ENCODE measurements around the gene FUT9.
"Not testable (repeated sequence)": the region's sequence is repeated elsewhere in the genome, so short reads cannot be mapped to it uniquely, and the experiment has no call there.

Gene FUT9

GRCh38 chr6:96171112-96171511 lies 155.3 kb downstream of the FUT9 start:
- no peak for DNase-seq (ENCODE audit: low read depth in 1 of 2, low spot score in 1 of 2)

DNA sequence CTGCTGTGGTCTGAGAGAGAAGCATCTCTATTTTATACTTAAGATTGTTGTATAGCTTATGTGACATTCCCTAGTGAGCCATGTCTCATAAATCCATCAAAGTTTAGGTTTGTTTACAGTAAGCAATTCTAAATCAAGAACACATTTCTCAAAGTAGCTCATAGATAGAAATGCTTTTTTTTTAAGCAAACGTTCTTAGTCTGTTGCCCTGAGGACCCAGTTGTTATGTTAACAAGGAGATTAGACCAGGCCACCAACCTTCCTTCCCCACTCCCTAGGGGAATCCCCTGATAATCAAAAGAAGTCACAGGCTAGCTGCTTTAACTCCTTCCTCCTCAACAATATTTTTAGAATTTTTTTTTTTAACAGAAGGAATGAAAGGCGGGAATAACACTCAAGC lies 169.0 kb downstream of the FUT9 start:
- DNase-seq (ENCODE audit: low read depth in 1 of 2, low spot score in 1 of 2) = no peak

- DNase-seq (ENCODE audit: low read depth in 1 of 2, low spot score in 1 of 2) = no peak
Measured at GRCh38 chr6:96186094-96186493, 170.3 kb downstream of the FUT9 start.

DNA sequence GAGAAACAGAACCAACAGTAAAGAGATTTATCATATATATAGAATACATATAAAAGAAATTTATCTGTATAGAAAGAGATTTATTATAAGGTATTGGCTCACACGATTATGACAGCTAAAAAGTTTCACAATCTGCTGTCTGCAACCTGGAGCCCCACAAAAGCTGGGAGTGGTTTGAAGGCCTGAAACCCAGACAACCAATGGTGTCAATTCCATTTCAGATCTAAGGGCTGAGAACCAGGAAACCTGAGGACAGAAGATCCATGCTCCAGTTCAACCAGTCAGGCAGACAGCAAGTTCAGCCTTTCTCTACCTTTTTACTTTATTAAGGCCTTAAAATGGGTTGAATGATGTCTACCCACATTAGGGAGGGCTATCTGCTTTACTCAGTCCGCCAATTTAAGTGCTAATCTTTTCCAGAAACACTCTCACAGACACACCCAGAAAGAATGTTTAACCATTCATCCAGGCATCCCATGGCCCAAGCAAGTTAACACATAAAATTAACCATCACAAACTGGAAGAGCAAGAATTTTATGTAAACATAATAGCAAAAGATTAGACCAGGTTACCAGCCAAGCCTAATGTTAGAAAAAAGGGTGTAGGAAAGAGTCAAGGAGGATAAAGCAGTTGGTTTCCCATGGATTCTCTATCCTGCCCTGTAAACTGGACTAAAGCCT lies 170.9 kb downstream of the FUT9 start:
- DNase-seq (ENCODE audit: low read depth in 1 of 2, low spot score in 1 of 2) = no peak

DNA sequence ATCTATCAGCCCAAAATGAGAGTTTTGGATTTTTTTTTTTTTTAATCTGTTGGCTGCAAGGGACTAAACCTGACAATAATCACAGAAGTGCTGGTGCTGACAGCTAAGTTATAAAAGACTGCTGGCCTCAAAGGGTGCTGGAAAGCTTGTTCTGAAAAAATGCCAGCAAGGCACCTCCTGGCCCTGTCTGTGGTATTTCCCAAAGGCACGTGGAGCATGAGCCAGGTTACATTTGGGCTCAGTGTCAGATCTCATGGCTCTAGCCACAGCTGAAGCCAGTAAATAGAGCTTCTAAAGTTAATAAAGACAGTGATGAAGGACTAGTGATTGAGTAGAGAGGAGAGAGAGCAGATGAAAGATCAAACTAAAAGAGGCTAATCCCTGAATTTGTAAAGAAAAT lies 178.9 kb downstream of the FUT9 start:
- no peak for DNase-seq (ENCODE audit: low read depth in 1 of 2, low spot score in 1 of 2)

- no peak for DNase-seq (ENCODE audit: low read depth in 1 of 2, low spot score in 1 of 2)
Measured at GRCh38 chr6:96195272-96195671, 179.5 kb downstream of the FUT9 start.

- DNase-seq (ENCODE audit: low read depth in 1 of 2, low spot score in 1 of 2) = no peak
Measured at GRCh38 chr6:96196633-96197032, 180.9 kb downstream of the FUT9 start.

DNA sequence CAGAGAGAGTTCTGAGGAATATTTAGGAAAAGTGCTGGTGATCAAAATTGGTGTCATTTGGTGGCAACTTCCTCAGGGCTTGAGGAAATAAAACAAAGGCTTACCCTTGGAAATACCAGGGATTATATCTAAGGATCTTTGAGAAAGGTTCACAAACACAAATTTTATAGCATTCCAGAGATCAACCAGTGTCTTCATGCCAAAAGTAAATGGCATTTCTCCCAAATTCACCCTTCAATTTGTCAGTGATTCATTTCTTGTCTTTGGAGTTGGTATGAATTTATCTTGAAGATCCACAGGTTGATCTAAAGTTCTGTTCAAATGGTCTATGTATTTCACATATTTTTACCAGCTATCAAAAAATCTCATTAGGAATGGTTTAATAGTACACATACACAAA lies 181.5 kb downstream of the FUT9 start:
- no peak for DNase-seq (ENCODE audit: low read depth in 1 of 2, low spot score in 1 of 2)

- DNase-seq (ENCODE audit: low read depth in 1 of 2, low spot score in 1 of 2) = no peak
Measured at GRCh38 chr6:96202571-96202970, 186.8 kb downstream of the FUT9 start.

- DNase-seq (ENCODE audit: low read depth in 1 of 2, low spot score in 1 of 2) = no peak
Measured at GRCh38 chr6:96211341-96211740, 195.6 kb downstream of the FUT9 start.

GRCh38 chr6:96212066-96212465 lies 196.3 kb downstream of the FUT9 start:
- DNase-seq (ENCODE audit: low read depth in 1 of 2, low spot score in 1 of 2) = no peak

DNA sequence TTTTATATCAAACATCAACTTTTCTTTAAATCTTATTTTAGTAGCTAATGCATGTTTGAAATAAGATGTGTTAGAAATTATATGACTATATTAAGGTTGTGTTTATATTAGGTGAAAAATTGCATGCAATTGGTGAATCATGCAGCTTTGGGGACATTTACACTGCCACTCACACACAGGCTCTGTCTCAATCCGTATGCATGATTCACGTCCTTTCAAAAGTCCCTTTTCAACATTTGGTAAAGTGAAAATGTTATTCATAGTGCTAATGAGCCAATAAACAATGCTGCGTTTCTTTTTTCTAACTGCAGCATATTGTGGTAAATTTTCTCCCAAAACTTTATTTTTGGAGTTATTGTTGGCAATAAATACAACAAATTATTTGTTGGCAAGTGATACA lies 198.0 kb downstream of the FUT9 start:
- DNase-seq (ENCODE audit: low read depth in 1 of 2, low spot score in 1 of 2) = no peak

DNA sequence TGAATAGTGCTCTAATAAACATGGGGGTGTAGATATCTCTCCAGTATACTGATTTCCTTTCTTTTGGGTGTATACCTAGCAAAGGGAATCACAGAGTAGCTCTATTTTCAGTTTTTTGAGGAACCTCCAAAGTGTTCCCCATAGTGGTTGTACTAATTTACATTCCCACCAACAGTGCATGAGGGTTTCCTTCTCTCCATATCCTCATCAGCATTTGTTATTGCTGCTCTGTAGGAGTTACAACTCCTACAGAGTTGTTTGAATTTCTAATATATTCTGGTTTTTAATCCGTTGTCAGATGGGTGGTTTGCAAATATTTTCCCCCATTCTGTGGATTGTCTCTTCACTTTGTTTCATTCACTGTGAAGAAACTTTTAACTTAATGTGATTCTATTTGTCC lies 207.9 kb downstream of the FUT9 start:
- no peak for DNase-seq (ENCODE audit: low read depth in 1 of 2, low spot score in 1 of 2)

DNA sequence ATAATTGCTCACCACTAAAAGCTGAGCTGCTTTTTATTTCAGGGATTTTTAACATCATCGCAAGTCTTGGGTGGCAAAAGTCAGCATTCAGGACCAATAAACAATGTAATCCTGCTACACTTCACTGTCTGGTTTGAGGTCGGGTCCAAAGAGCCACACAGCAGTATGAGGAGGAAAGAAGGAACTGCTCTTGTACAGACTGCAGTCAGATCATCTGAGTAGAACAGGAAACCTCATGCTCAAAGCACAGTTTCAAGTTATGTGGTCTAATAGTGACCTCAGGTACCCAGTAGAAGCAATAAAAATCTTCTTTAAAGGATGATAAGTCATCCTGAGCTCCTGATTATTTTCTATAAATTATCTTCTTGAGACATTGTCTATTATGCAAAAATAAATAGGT lies 211.4 kb downstream of the FUT9 start:
- DNase-seq (ENCODE audit: low read depth in 1 of 2, low spot score in 1 of 2) = no peak

- no peak for DNase-seq (ENCODE audit: low read depth in 1 of 2, low spot score in 1 of 2)
Measured at GRCh38 chr6:96234444-96234843, 218.7 kb downstream of the FUT9 start.

GRCh38 chr6:96235927-96236326 lies 220.2 kb downstream of the FUT9 start:
- DNase-seq (ENCODE audit: low read depth in 1 of 2, low spot score in 1 of 2) = no peak

DNA sequence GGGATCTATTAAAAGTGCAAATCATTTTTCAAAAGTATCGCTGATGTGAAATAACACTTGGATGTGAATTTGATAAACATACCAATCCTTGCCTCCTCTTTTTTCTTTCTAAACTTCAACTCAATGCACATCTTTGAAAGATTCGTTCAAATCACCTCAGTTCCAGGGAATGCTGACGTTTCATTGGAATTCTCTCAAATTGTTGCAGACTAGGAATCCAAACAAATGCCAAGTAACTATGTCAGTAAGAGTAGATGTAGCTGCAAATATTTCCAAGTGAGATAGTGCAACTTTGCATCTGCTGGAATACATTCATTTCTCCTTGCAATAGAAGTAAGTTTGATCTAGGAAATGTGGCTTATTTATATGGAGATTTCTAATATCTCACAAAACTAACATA lies 220.7 kb downstream of the FUT9 start:
- DNase-seq (ENCODE audit: low read depth in 1 of 2, low spot score in 1 of 2) = no peak

- no peak for DNase-seq (ENCODE audit: low read depth in 1 of 2, low spot score in 1 of 2)
Measured at GRCh38 chr6:96237638-96238347, 222.0 kb downstream of the FUT9 start.

GRCh38 chr6:96246563-96246962 lies 230.8 kb downstream of the FUT9 start:
- no peak for DNase-seq (ENCODE audit: low read depth in 1 of 2, low spot score in 1 of 2)

- no peak for DNase-seq (ENCODE audit: low read depth in 1 of 2, low spot score in 1 of 2)
Measured at GRCh38 chr6:96249755-96250154, 234.0 kb downstream of the FUT9 start.

DNA sequence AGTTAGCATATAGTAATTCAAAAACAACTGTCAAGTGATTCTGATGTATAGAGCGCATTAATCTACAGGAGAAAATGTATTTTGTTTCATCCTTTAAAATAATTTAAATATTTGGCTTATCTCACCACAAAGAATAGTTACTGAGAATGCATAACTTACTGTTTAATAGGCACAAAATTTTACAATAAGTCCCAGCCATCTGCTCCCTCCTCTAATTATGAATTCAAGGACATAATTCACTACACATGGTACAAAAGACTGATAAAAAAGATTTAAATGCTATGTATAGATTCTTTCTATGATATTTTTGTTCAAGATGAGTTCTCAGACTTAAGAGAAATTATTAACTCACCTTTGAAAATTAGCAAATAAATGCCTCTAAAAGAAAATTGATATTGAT lies 242.0 kb downstream of the FUT9 start:
- no peak for DNase-seq (ENCODE audit: low read depth in 1 of 2, low spot score in 1 of 2)

DNA sequence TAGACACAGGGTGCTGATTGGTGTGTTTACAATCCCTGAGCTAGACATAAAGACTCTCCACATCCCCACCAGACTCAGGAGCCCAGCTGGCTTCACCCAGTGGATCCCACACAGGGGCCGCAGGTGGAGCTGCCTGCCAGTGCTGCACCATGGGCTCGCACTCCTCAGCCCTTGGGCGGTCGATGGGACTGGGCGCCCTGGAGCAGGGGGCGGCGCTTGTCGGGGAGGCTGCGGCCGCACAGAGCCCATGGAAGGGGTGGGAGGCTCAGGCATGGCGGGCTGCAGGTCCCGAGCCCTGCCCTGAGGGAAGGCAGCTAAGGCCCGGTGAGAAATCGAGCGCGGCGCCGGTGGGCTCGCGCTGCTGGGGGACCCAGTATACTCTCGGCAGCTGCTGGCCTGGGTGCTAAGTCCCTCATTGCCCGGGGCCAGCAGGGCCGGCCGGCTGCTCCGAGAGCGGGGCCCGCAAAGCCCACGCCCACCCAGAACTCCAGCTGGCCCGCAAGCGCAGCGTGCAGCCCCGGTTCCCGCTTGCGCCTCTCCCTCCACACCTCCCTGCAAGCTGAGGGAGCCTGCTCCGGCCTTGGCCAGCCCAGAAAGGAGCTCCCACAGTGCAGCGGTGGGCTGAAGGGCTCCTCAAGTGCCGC lies 245.1 kb downstream of the FUT9 start:
- DNase-seq (ENCODE audit: low read depth in 1 of 2, low spot score in 1 of 2) = not testable (repeated sequence)

All from activated T-helper 1 cell treated with anti-CD3 and anti-CD28 coated beads, Interleukin-2, amount 50 U/mL, for 16 hours (primary cell).